Neural progenitor cell (in vitro differentiated cells): ENCODE data around the gene TFPI. TPM values are rescaled to one million over a fixed set of nuclear protein-coding genes. Genes with fewer than 3 reads are reported as not detected.

ENCODE experiments used
- DNase-seq: peaks from one replicate; pipeline ENCODE4 v3.0.0-alpha.2; 2016; ENCODE audit warnings: low spot score
- H2AFZ ChIP-seq: fragments of 200-600 bp; sonication (generic); replicated peaks from 2 replicates; pipeline ENCODE4 v1.6.1; 2016; ENCODE audit warnings: antibody characterized with exemption
- H3F3A ChIP-seq: fragments of 200-600 bp; sonication (generic); 2 replicates; pipeline ENCODE4 v1.6.1; 2016; ENCODE audit warnings: antibody characterized with exemption, low read depth
- H3K27ac ChIP-seq: fragments of 200-600 bp; sonication (generic); 2 replicates; pipeline ENCODE4 v1.5.1; 2016; ENCODE audit warnings: mild to moderate bottlenecking
- H3K27me3 ChIP-seq: fragments of 200-600 bp; sonication (generic); 2 replicates; pipeline ENCODE4 v1.6.1; 2016; ENCODE audit warnings: mild to moderate bottlenecking, moderate library complexity
- H3K36me3 ChIP-seq: fragments of 200-600 bp; sonication (generic); 2 replicates; pipeline ENCODE4 v1.5.1; 2016
- H3K4me1 ChIP-seq: fragments of 200-600 bp; sonication (generic); 2 replicates; pipeline ENCODE4 v1.6.1; 2016; ENCODE audit warnings: mixed run types
- H3K4me2 ChIP-seq: fragments of 200-600 bp; sonication (generic); 2 replicates; pipeline ENCODE4 v1.6.1; 2016
- H3K4me3 ChIP-seq: fragments of 200-600 bp; sonication (generic); 2 replicates; pipeline ENCODE4 v1.5.1; 2016
- H3K79me2 ChIP-seq: fragments of 200-600 bp; sonication (generic); 2 replicates; pipeline ENCODE4 v1.6.1; 2016; ENCODE audit warnings: low read depth
- H3K9ac ChIP-seq: fragments of 200-600 bp; sonication (generic); 2 replicates; pipeline ENCODE4 v1.6.1; 2016
- H3K9me3 ChIP-seq: fragments of 200-600 bp; sonication (generic); 2 replicates; pipeline ENCODE4 v1.5.1; 2016; ENCODE audit warnings: low read depth
- H4K20me1 ChIP-seq: fragments of 200-600 bp; sonication (generic); 2 replicates; pipeline ENCODE4 v1.6.1; 2016; ENCODE audit warnings: low read depth
- H3K27ac Mint-ChIP-seq: 3 replicates; pipeline ENCODE4 v1.8.0; 2021; ENCODE audit warnings: mixed read lengths
- H3K27me3 Mint-ChIP-seq: 2 replicates; pipeline ENCODE4 v1.8.0; 2022; ENCODE audit warnings: low read depth, mild to moderate bottlenecking, inconsistent platforms, moderate library complexity, mixed read lengths; ENCODE audit not compliant: insufficient read depth
- H3K36me3 Mint-ChIP-seq: 3 replicates; pipeline ENCODE4 v1.8.0; 2021; ENCODE audit warnings: mixed read lengths
- H3K4me1 Mint-ChIP-seq: 3 replicates; pipeline ENCODE4 v1.8.0; 2021; ENCODE audit warnings: mixed read lengths
- H3K4me3 Mint-ChIP-seq: 3 replicates; pipeline ENCODE4 v1.8.0; 2021; ENCODE audit warnings: mild to moderate bottlenecking, moderate library complexity, mixed read lengths
- H3K9me3 Mint-ChIP-seq: 3 replicates; pipeline ENCODE4 v1.8.0; 2020; ENCODE audit warnings: mixed read lengths
- EZH2 ChIP-seq: fragments of 200-600 bp; sonication (generic); IDR thresholded peaks from 2 replicates; pipeline ENCODE4 v1.6.1; 2017; ENCODE audit warnings: antibody characterized with exemption, mild to moderate bottlenecking, moderate library complexity
- EZH2phosphoT487 ChIP-seq: fragments of 200-600 bp; sonication (generic); IDR thresholded peaks from 2 replicates; pipeline ENCODE4 v1.6.1; 2017; ENCODE audit warnings: antibody characterized with exemption
- total RNA-seq: library from RNA; depleted of rRNA; stranded (reverse); fragments of >200 nt; gene quantifications from 2 replicates; pipeline ENCODE4 v1.2.3, GENCODE V29; 2015; ENCODE audit warnings: low replicate concordance
- TF ChIP-seq, protein P1 (sequence below): fragments of 200-600 bp; sonication (generic); IDR thresholded peaks from 2 replicates; pipeline ENCODE4 v1.5.1; 2017; ENCODE audit warnings: antibody characterized with exemption, mild to moderate bottlenecking

Gene TFPI
- total RNA-seq = 12.9 and 16.6 TPM in 2 replicates

DNA sequence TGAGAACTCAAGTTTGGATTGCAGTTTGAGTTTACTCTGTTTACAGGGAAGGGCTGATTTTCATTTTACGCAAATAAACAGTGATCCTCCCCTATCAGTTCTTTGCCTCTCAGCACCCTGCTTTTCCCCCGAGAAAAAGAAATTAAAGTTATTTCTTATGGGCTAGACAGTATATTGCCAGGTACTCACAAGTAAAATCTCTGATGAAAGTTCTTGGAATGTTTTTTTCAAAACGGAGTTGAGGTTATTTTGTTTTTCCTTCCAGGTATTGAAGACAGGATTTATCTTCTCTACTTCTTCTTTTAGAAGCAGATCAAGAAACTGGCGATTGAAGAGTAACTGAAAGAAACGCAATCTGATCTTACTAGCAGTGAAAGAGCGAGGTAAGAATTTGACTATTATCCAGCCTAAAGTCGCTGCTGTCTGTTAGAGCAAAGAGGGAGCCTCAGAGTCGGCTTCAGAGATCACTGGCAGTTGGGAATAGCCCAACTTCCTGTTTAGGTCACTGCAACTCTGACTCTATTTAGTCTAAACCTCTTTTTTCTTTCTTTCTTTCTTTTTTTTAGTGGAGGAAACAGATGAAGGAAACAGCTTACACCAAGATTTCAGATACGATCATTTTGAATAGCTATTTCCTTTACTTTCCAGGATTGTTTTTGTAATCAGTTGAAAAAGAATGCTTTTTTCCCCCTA, at the start of gene TFPI:
Gene TFPI (minus strand): TSS at position 425 of the 693 bp plus-strand sequence. CDS start 50,667 bp downstream, outside the sequence.
- Histone ChIP-seq H3K27me3 (no peaks in the 10 kb centered on the region), H2AFZ (peak within 1 kb of the TSS; percentile 45), H3K4me3 (peak within 1 kb of the TSS; percentile 18), H3K79me2 (no peaks in the 10 kb centered on the region), H3K27ac (peak within 1 kb of the TSS; percentile 39), H3K9me3 (no peaks in the 10 kb centered on the region), H3K36me3 (no peaks in the 10 kb centered on the region), H3K4me1 (peaks cover 12% of the 10 kb centered on the region), H4K20me1 (no peaks in the 10 kb centered on the region), H3K4me2 (peak within 1 kb of the TSS; percentile 56), H3K9ac (no peak within 1 kb of the TSS), H3F3A (no peaks in the 10 kb centered on the region)
- peaks cover 3% of the 10 kb centered on the region for H3K27me3 Mint-ChIP-seq
- peak; percentile 53 for DNase-seq
- TF ChIP-seq, protein P1, sequence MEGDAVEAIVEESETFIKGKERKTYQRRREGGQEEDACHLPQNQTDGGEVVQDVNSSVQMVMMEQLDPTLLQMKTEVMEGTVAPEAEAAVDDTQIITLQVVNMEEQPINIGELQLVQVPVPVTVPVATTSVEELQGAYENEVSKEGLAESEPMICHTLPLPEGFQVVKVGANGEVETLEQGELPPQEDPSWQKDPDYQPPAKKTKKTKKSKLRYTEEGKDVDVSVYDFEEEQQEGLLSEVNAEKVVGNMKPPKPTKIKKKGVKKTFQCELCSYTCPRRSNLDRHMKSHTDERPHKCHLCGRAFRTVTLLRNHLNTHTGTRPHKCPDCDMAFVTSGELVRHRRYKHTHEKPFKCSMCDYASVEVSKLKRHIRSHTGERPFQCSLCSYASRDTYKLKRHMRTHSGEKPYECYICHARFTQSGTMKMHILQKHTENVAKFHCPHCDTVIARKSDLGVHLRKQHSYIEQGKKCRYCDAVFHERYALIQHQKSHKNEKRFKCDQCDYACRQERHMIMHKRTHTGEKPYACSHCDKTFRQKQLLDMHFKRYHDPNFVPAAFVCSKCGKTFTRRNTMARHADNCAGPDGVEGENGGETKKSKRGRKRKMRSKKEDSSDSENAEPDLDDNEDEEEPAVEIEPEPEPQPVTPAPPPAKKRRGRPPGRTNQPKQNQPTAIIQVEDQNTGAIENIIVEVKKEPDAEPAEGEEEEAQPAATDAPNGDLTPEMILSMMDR = no peak
- TF ChIP-seq EZH2 (no peak), EZH2phosphoT487 (no peak)
- peak within 1 kb of the TSS; percentile 89 for H3K4me3 Mint-ChIP-seq
- H3K27ac Mint-ChIP-seq = peak within 1 kb of the TSS; percentile 97
- peaks cover 20% of the 10 kb centered on the region for H3K4me1 Mint-ChIP-seq
- H3K36me3 Mint-ChIP-seq = peaks cover 11% of the 10 kb centered on the region
- H3K9me3 Mint-ChIP-seq = peaks cover 14% of the 10 kb centered on the region

DNA sequence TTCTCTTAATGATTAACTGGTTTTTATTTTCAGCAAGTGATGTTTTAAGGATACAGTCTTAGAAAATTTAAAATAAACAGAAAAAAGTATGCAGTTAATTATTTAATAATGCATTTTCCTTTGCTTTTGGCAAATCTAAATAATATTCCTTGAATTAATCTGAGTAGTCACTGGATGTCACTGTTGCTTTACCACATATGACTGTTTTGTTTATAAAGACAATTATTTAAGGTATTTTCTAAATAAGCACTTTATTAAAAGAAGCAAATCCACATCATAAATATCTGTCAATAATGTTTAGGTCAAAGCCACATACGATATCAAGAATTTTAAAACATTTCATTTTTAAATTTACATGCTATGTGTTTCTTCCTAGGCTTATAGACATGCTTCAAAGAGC, 40.6 kb upstream of the TFPI start:
- Histone ChIP-seq H3F3A (no peaks in the 10 kb centered on the region), H2AFZ (no peak overlapping the region), H3K4me2 (no peak overlapping the region), H3K4me3 (no peak overlapping the region), H3K4me1 (no peaks in the 10 kb centered on the region), H3K27me3 (no peaks in the 10 kb centered on the region), H4K20me1 (no peaks in the 10 kb centered on the region), H3K27ac (no peak overlapping the region), H3K9me3 (no peaks in the 10 kb centered on the region), H3K36me3 (no peaks in the 10 kb centered on the region), H3K79me2 (no peaks in the 10 kb centered on the region), H3K9ac (no peak overlapping the region)
- TF ChIP-seq, protein P1 = no peak
- TF ChIP-seq EZH2 = no peak
- no peak for TF ChIP-seq EZH2phosphoT487
- DNase-seq = no peak
- Mint-ChIP-seq H3K27ac (no peak overlapping the region), H3K27me3 (no peaks in the 10 kb centered on the region), H3K4me1 (no peaks in the 10 kb centered on the region), H3K4me3 (no peak overlapping the region), H3K36me3 (no peaks in the 10 kb centered on the region), H3K9me3 (peaks cover 4% of the 10 kb centered on the region)

DNA sequence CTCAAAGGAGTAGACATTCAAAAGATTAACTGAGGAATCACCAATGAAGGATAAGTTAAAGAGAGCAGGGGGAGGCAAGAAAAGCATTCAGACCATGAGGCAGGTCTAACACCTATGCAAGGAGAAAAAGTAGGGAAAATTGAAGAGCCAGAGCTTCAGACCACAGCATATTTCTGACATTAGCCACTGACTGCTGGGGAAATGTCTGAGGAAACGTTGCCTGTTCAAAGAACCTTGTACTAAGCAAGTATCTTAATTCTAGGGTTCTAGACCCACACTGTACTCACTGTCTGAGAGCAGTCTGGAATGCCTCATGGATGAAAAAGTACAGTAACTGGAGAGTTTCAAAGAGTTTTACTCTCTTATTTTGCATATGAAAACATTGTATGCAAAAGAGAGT, 39.5 kb upstream of the TFPI start:
- no peak overlapping the region for H3K4me2 ChIP-seq
- no peaks in the 10 kb centered on the region for H3K9me3 ChIP-seq
- peaks cover 5% of the 10 kb centered on the region for H3F3A ChIP-seq
- no peak for TF ChIP-seq EZH2
- TF ChIP-seq, protein P1 = no peak
- no peak for TF ChIP-seq EZH2phosphoT487
- H3K27me3 ChIP-seq = no peaks in the 10 kb centered on the region
- no peak for DNase-seq
- H3K27ac Mint-ChIP-seq = no peak overlapping the region
- no peaks in the 10 kb centered on the region for H3K27me3 Mint-ChIP-seq
- no peaks in the 10 kb centered on the region for H3K36me3 Mint-ChIP-seq
- H3K9me3 Mint-ChIP-seq = peaks cover 4% of the 10 kb centered on the region
- H3K4me1 ChIP-seq = peaks cover 3% of the 10 kb centered on the region
- no peaks in the 10 kb centered on the region for H3K36me3 ChIP-seq
- H4K20me1 ChIP-seq = no peaks in the 10 kb centered on the region
- H2AFZ ChIP-seq = no peak overlapping the region
- no peaks in the 10 kb centered on the region for H3K79me2 ChIP-seq
- no peak overlapping the region for H3K27ac ChIP-seq
- H3K4me3 Mint-ChIP-seq = no peak overlapping the region
- H3K9ac ChIP-seq = no peak overlapping the region
- no peaks in the 10 kb centered on the region for H3K4me1 Mint-ChIP-seq
- H3K4me3 ChIP-seq = no peak overlapping the region
